Chondrocyte (in vitro differentiated cells): Measurements from ENCODE around the gene P4HA2. TPM values are rescaled to one million over a fixed set of nuclear protein-coding genes. Genes with fewer than 3 reads are reported as not detected.

Experiments used
- DNase-seq: peaks from one replicate; pipeline ENCODE4 v3.0.0; 2021; ENCODE audit warnings: mixed read lengths, low spot score
- H3K27ac Mint-ChIP-seq: one replicate; pipeline ENCODE4 v1.8.0; 2021; ENCODE audit warnings: mild to moderate bottlenecking, moderate library complexity, mixed read lengths; ENCODE audit not compliant: unreplicated experiment
- H3K27me3 Mint-ChIP-seq: 2 replicates; pipeline ENCODE4 v1.8.0; 2021; ENCODE audit warnings: low read depth, mixed read lengths
- H3K36me3 Mint-ChIP-seq: 2 replicates; pipeline ENCODE4 v1.8.0; 2021; ENCODE audit warnings: low read depth, mixed read lengths
- H3K4me1 Mint-ChIP-seq: 2 replicates; pipeline ENCODE4 v1.8.0; 2021; ENCODE audit warnings: low read depth, mild to moderate bottlenecking, mixed read lengths
- H3K4me3 Mint-ChIP-seq: one replicate; pipeline ENCODE4 v1.8.0; 2021; ENCODE audit warnings: mild to moderate bottlenecking, moderate library complexity, mixed read lengths; ENCODE audit not compliant: unreplicated experiment
- H3K9me3 Mint-ChIP-seq: 2 replicates; pipeline ENCODE4 v1.8.0; 2021; ENCODE audit warnings: low read depth, mixed read lengths
- CTCF ChIP-seq: fragments of 200-600 bp; sonication (generic); IDR thresholded peaks from 2 replicates; pipeline ENCODE4 v1.5.0; 2021; ENCODE audit warnings: antibody characterized with exemption, mild to moderate bottlenecking, moderate library complexity
- total RNA-seq: library from RNA; stranded (reverse); gene quantifications from 3 replicates; pipeline ENCODE4 v1.2.1, GENCODE V29; 2021

The P4HA2 gene
- total RNA-seq, 1 donor from 2014 or later, result 302 TPM

GRCh38 chr5:132266836-132267160 lies 39.1 kb upstream of the P4HA2 start:
- TF ChIP-seq CTCF, result no peak
- Mint-ChIP-seq H3K4me1 (peaks cover 46% of the 10 kb centered on the region), H3K9me3 (no peaks in the 10 kb centered on the region), H3K36me3 (peaks cover 26% of the 10 kb centered on the region), H3K27ac (no peak overlapping the region), H3K27me3 (no peaks in the 10 kb centered on the region), H3K4me3 (no peak overlapping the region)
- DNase-seq, result no peak

- Mint-ChIP-seq H3K4me1 (peaks cover 50% of the 10 kb centered on the region), H3K9me3 (no peaks in the 10 kb centered on the region), H3K36me3 (peaks cover 27% of the 10 kb centered on the region), H3K4me3 (no peak overlapping the region), H3K27ac (peak overlapping the region; percentile 95), H3K27me3 (no peaks in the 10 kb centered on the region)
- DNase-seq, result no peak
- no peak for TF ChIP-seq CTCF
These were observed 38.6 kb upstream of the P4HA2 start for GRCh38 chr5:132266031-132266835.

- Mint-ChIP-seq H3K36me3 (peaks cover 25% of the 10 kb centered on the region), H3K9me3 (no peaks in the 10 kb centered on the region), H3K4me1 (peaks cover 57% of the 10 kb centered on the region), H3K27me3 (no peaks in the 10 kb centered on the region), H3K27ac (peak overlapping the region; percentile 95), H3K4me3 (no peak overlapping the region)
- DNase-seq, result no peak
- peak; percentile 53 for TF ChIP-seq CTCF
These were observed 37.8 kb upstream of the P4HA2 start for GRCh38 chr5:132265336-132266030.

- H3K9me3 Mint-ChIP-seq, result no peaks in the 10 kb centered on the region
- DNase-seq, result no peak
- H3K36me3 Mint-ChIP-seq, result peaks cover 26% of the 10 kb centered on the region
- H3K4me3 Mint-ChIP-seq, result no peak overlapping the region
- H3K27me3 Mint-ChIP-seq, result no peaks in the 10 kb centered on the region
- H3K4me1 Mint-ChIP-seq, result peaks cover 64% of the 10 kb centered on the region
- peak overlapping the region; percentile 95 for H3K27ac Mint-ChIP-seq
- TF ChIP-seq CTCF, result no peak
These were observed 37.1 kb upstream of the P4HA2 start for GRCh38 chr5:132264546-132265335.

- no peaks in the 10 kb centered on the region for H3K27me3 Mint-ChIP-seq
- H3K36me3 Mint-ChIP-seq, result peaks cover 26% of the 10 kb centered on the region
- no peak overlapping the region for H3K4me3 Mint-ChIP-seq
- no peaks in the 10 kb centered on the region for H3K9me3 Mint-ChIP-seq
- peak overlapping the region; percentile 95 for H3K27ac Mint-ChIP-seq
- no peak for DNase-seq
- TF ChIP-seq CTCF, result no peak
- peaks cover 68% of the 10 kb centered on the region for H3K4me1 Mint-ChIP-seq
These were observed 36.1 kb upstream of the P4HA2 start for GRCh38 chr5:132263548-132264261.
